K562 (cell line): ENCODE data around the gene NOCT. TPM values are rescaled to one million over a fixed set of nuclear protein-coding genes. Genes with fewer than 3 reads are reported as not detected.

Experiments
- ATAC-seq: fragments of 200-7000 bp; cut with Tn5 transposase; 3 replicates; pipeline ENCODE4 v1.9.1; 2020; ENCODE audit warnings: moderate library complexity
- BruUV-seq: library from RNA; stranded (reverse); fragments of 400-500 nt; replicated peaks from 2 replicates; lab custom pipeline; 2021; lab: Mats Ljungman, UMichigan
- CTCF ChIA-PET: fragments of 300-600 bp; formaldehyde crosslinking; extraction: SDS; loops from one replicate; lab custom pipeline; 2021; ENCODE audit warnings: low intra/inter-chr PET ratio; lab: Yijun Ruan, JAX
- POLR2A ChIA-PET: fragments of 300-600, 350-650 bp; sonication (Branson Sonifier 250); formaldehyde crosslinking; extraction: SDS; loops from one replicate; lab custom pipeline; 2021; ENCODE audit warnings: antibody characterized with exemption, inconsistent platforms; lab: Yijun Ruan, JAX
- DNase-seq, 4 experiments: peaks; one replicate each; pipeline versions ENCODE4 v3.0.0 to v3.0.0-alpha.2; 2011 to 2018; ENCODE audit warnings: low spot score in 3 of 4, mixed read lengths in 3 of 4; ENCODE audit errors: extremely low read depth in 1 of 4
- FAIRE-seq: peaks from 2 replicates; lab custom pipeline; 2011; peaks lifted over from hg19 to GRCh38; lab: Jason Lieb, UNC
- H2AFZ ChIP-seq: 2 replicates; pipeline ENCODE4 v1.6.0; 2011; ENCODE audit warnings: low read depth, low read length, control low read depth, inconsistent platforms
- H3K27ac ChIP-seq: fragments of 200-600 bp; 3 replicates; pipeline ENCODE4 v1.8.0; 2011; ENCODE audit warnings: low read depth, mild to moderate bottlenecking, control low read depth, inconsistent platforms, low read length, moderate library complexity, mixed read lengths; ENCODE audit errors: extremely low read depth
- H3K27me3 ChIP-seq, 2 experiments: fragments of 300-600 bp in 1 of 2; 2 replicates in 1 of 2; 3 replicates in 1 of 2; pipeline versions ENCODE4 v1.6.0 to v1.8.0; 2011; ENCODE audit warnings: inconsistent platforms in 2 of 2, low read length in 2 of 2, mild to moderate bottlenecking in 1 of 2, mixed read lengths in 1 of 2, moderate library complexity in 1 of 2; ENCODE audit not compliant: control insufficient read depth in 2 of 2, insufficient read depth in 2 of 2
- H3K36me3 ChIP-seq: fragments of 300-600 bp; 3 replicates; pipeline ENCODE4 v1.8.0; 2011; ENCODE audit warnings: mild to moderate bottlenecking, low read length, inconsistent platforms; ENCODE audit not compliant: control insufficient read depth, insufficient read depth
- H3K4me1 ChIP-seq, 2 experiments: fragments of 200-600 bp in 1 of 2; replicated peaks in 1 of 2; 2 replicates in 1 of 2; 3 replicates in 1 of 2; pipeline versions ENCODE4 v1.5.1 to v1.8.0; 2011; ENCODE audit warnings: inconsistent platforms in 2 of 2, low read length in 2 of 2, mild to moderate bottlenecking in 1 of 2, mixed read lengths in 1 of 2, moderate library complexity in 1 of 2; ENCODE audit not compliant: control insufficient read depth in 2 of 2, insufficient read depth in 2 of 2
- H3K4me2 ChIP-seq: 2 replicates; pipeline ENCODE4 v1.6.1; 2011; ENCODE audit warnings: low read length, control low read depth, inconsistent platforms, mixed read lengths; ENCODE audit not compliant: insufficient read depth
- H3K4me3 ChIP-seq: fragments of 200-600 bp; sonication (generic), shearing (Covaris generic); 2 replicates; pipeline ENCODE4 v1.5.1; 2016; ENCODE audit warnings: control low read depth, inconsistent platforms
- H3K79me2 ChIP-seq: fragments of 200-600 bp; 3 replicates; pipeline ENCODE4 v1.8.0; 2011; ENCODE audit warnings: low read length, inconsistent platforms; ENCODE audit not compliant: control insufficient read depth, insufficient read depth
- H3K9ac ChIP-seq, 2 experiments: 2 replicates each; pipeline versions ENCODE4 v1.6.0 to v1.6.1; 2011; ENCODE audit warnings: low read depth in 2 of 2, low read length in 2 of 2, control low read depth in 1 of 2, inconsistent platforms in 1 of 2, mild to moderate bottlenecking in 1 of 2, mixed read lengths in 1 of 2; ENCODE audit not compliant: insufficient read depth in 1 of 2
- H3K9me1 ChIP-seq: one replicate; pipeline ENCODE4 v1.6.0; 2011; ENCODE audit warnings: inconsistent platforms, mild to moderate bottlenecking, low read length, moderate library complexity; ENCODE audit not compliant: control insufficient read depth, insufficient read depth
- H3K9me3 ChIP-seq: replicated peaks from 2 replicates; pipeline ENCODE4 v1.5.1; 2011; ENCODE audit warnings: low read depth, low read length, inconsistent platforms; ENCODE audit not compliant: control insufficient read depth, insufficient read depth
- H4K20me1 ChIP-seq: replicated peaks from 2 replicates; pipeline ENCODE4 v1.6.1; 2011; ENCODE audit warnings: low read length, inconsistent platforms, mixed read lengths; ENCODE audit not compliant: control insufficient read depth, insufficient read depth
- BDP1 ChIP-seq: IDR thresholded peaks from 3 replicates; pipeline ENCODE4 v1.6.1; 2011; ENCODE audit not compliant: insufficient read length, insufficient read depth
- ELK1 ChIP-seq: sonication (generic); formaldehyde crosslinking; IDR thresholded peaks from 2 replicates; pipeline ENCODE4 v1.8.1; 2022; ENCODE audit warnings: missing genetic modification reagents
- ESRRB ChIP-seq: fragments of 250-450 bp; sonication (Bioruptor Pico); IDR thresholded peaks from 2 replicates; pipeline ENCODE4 v1.5.0; 2020; ENCODE audit warnings: mild to moderate bottlenecking, moderate library complexity, borderline replicate concordance
- ETS2 ChIP-seq: IDR thresholded peaks from 2 replicates; pipeline ENCODE4 v1.6.1; 2016; ENCODE audit warnings: borderline replicate concordance, missing genetic modification characterization, mild to moderate bottlenecking, moderate library complexity, missing compliant biosample characterization; ENCODE audit not compliant: poor library complexity, severe bottlenecking
- FOS ChIP-seq: IDR thresholded peaks from 3 replicates; pipeline ENCODE4 v1.6.1; 2011; ENCODE audit not compliant: insufficient read length; ENCODE audit errors: extremely low read depth
- LEF1 ChIP-seq: fragments of 450-650 bp; IDR thresholded peaks from 2 replicates; pipeline ENCODE4 v1.6.1; 2016; ENCODE audit warnings: mild to moderate bottlenecking
- MEIS2 ChIP-seq: fragments of 450-650 bp; IDR thresholded peaks from 2 replicates; pipeline ENCODE4 v1.6.1; 2014; ENCODE audit warnings: mild to moderate bottlenecking; ENCODE audit not compliant: partially characterized antibody
- MITF ChIP-seq: IDR thresholded peaks from 2 replicates; pipeline ENCODE4 v1.6.1; 2014; ENCODE audit warnings: antibody characterized with exemption
- MTF1 ChIP-seq: fragments of 250-450 bp; sonication (Bioruptor Pico); IDR thresholded peaks from 2 replicates; pipeline ENCODE4 v1.9.0; 2021; ENCODE audit warnings: moderate library complexity, mild to moderate bottlenecking, inconsistent platforms, borderline replicate concordance
- NFIX ChIP-seq: fragments of 250-450 bp; sonication (Bioruptor Pico); IDR thresholded peaks from 2 replicates; pipeline ENCODE4 v1.4.0; 2020; ENCODE audit warnings: low read depth, mild to moderate bottlenecking, moderate library complexity
- PKNOX1 ChIP-seq: fragments of 450-650 bp; IDR thresholded peaks from 2 replicates; pipeline ENCODE4 v1.6.1; 2016
- SLC30A9 ChIP-seq: fragments of 250-450 bp; sonication (Bioruptor Pico); IDR thresholded peaks from 2 replicates; pipeline ENCODE4 v1.8.0; 2022; ENCODE audit warnings: mild to moderate bottlenecking, moderate library complexity
- TRIM28 ChIP-seq: fragments of 450-650 bp; IDR thresholded peaks from 2 replicates; pipeline ENCODE4 v1.6.1; 2017
- ZNF224 ChIP-seq: sonication (generic); formaldehyde crosslinking; IDR thresholded peaks from 2 replicates; pipeline ENCODE4 v1.8.0; 2022; ENCODE audit warnings: mild to moderate bottlenecking, missing genetic modification reagents
- ZNF444 ChIP-seq: fragments of 250-450 bp; sonication (Bioruptor Pico); IDR thresholded peaks from 2 replicates; pipeline ENCODE4 v1.4.0; 2020; ENCODE audit warnings: mild to moderate bottlenecking, moderate library complexity
- ZSCAN29 ChIP-seq: fragments of 450-650 bp; IDR thresholded peaks from 2 replicates; pipeline ENCODE4 v1.6.1; 2017
- WGBS: fragments of 100-300 bp; shearing (Covaris generic); methylation state at CpG from one replicate; pipeline ENCODE4 v1.1.6; 2016; ENCODE audit warnings: low coverage, mixed read lengths; ENCODE audit not compliant: insufficient coverage; ENCODE audit errors: missing lambda C conversion rate; 5-methylcytosine and 5-hydroxymethylcytosine counted together
- in situ Hi-C: fragments of 300-500 bp; cut with MboI; formaldehyde crosslinking; loops from 4 replicates; pipeline ENCODE4 v1.15.0; 2018; ENCODE audit warnings: inconsistent platforms, mixed read lengths
- intact Hi-C: fragments of 100-400 bp; cut with micrococcal nuclease; formaldehyde crosslinking; loops from 2 replicates; pipeline ENCODE4 v1.14.2; 2022
- polyA plus RNA-seq, 8 experiments: library from polyadenylated mRNA; depleted of rRNA in 4 of 8; stranded (reverse) in 5 of 8; unstranded in 3 of 8; fragments of >200 nt; fragmentation: Nextera tagmentation in 2 of 8; fragmentation: Illumina TruSeq in 1 of 8; extraction: Ambion mirVana in 2 of 8; extraction: Trizol in 1 of 8; gene quantifications; 2 replicates each; pipeline versions ENCODE4 v1.2.1 to v1.2.3, GENCODE V29; 2011 to 2014; ENCODE audit warnings: inconsistent platforms in 1 of 8, missing spikeins in 1 of 8
- total RNA-seq, 7 experiments: library from RNA; depleted of rRNA in 6 of 7; stranded (reverse); fragments of >200 nt in 6 of 7; fragmentation: Illumina TruSeq in 2 of 7; extraction: Trizol in 2 of 7; gene quantifications; 2 replicates each; pipeline versions ENCODE4 v1.2.1 to v1.2.3, GENCODE V29; 2011 to 2021; ENCODE audit warnings: low replicate concordance in 1 of 7

NOCT gene
- total and polyA plus RNA-seq, 9 of the 15 experiments (the other 6 are each of a cell fraction or from before 2014, with no cell fraction given) = 1.3 to 20.2 (median 11.1) TPM

GRCh38 chr4:139024686-139025085 lies 9.1 kb downstream of the NOCT start:
- intact Hi-C loops = no loop called here
- ATAC-seq = no peak
- Histone ChIP-seq H3K27ac (no peak overlapping the region), H3K4me3 (no peak overlapping the region), H3K9ac (no peak overlapping the region; a peak in 1 of 4 replicates), H2AFZ (no peak overlapping the region), H3K9me1 (no peaks in the 10 kb centered on the region)
- no peak for FAIRE-seq
- TF ChIP-seq ELK1 (no peak), SLC30A9 (CRISPR knock-in tag) (no peak), ZSCAN29 (no peak), ZNF224 (no peak), TRIM28 (no peak), BDP1 (no peak), ESRRB (CRISPR knock-in tag) (no peak), MITF (no peak), NFIX (CRISPR knock-in tag) (no peak), ETS2 (tag) (no peak), MEIS2 (no peak), FOS (no peak), ZNF444 (CRISPR knock-in tag) (no peak), LEF1 (no peak), MTF1 (CRISPR knock-in tag) (no peak), PKNOX1 (no peak)
- TF ChIP-seq, all 486 proteins: peak for 0
- Histone ChIP-seq H3K9me3 (no peaks in the 10 kb centered on the region), H3K36me3 (peaks cover 59% of the 10 kb centered on the region), H3K4me2 (no peak overlapping the region), H3K27me3 (no peaks in the 10 kb centered on the region), H4K20me1 (no peaks in the 10 kb centered on the region; the same call in 1 of the 2 replicates), H3K4me1 (peaks cover 0 to 3% of the 10 kb centered on the region in 2 experiments; a peak in 1 of 5 replicates), H3K79me2 (peaks cover 88% of the 10 kb centered on the region)
- CTCF ChIA-PET = no interaction called here
- 91% methylated on average over 9 of the region's 9 CpGs for WGBS
- no TSS peak for BruUV-seq
- no peak for DNase-seq
- in situ Hi-C loops = loop anchor here (25.0 kb wide), 1 partner anchor 513 kb away; no protein-coding TSS in a partner anchor
- POLR2A ChIA-PET = interaction anchor here (0.6 to 1.6 kb wide), 4 partner anchors 9 to 375 kb away, joined by 3 to 6 read pairs (median 4); partner anchors contain the start of gene NOCT
